HepG2 (cell line): ENCODE measurements around the gene SOX12. TPM values are rescaled to one million over a fixed set of nuclear protein-coding genes. Genes with fewer than 3 reads are reported as not detected.

Source experiments
- AKAP8 ChIP-seq: sonication (generic); formaldehyde crosslinking; IDR thresholded peaks from 2 replicates; pipeline ENCODE4 v1.5.1; 2020; ENCODE audit warnings: mild to moderate bottlenecking, missing genetic modification reagents
- CBX5 ChIP-seq: sonication (generic); formaldehyde crosslinking; IDR thresholded peaks from 2 replicates; pipeline ENCODE4 v1.4.0; 2020; ENCODE audit warnings: missing genetic modification reagents, borderline replicate concordance
- CC2D1A ChIP-seq: sonication (generic); formaldehyde crosslinking; IDR thresholded peaks from 2 replicates; pipeline ENCODE4 v1.8.1; 2023; ENCODE audit warnings: mild to moderate bottlenecking, missing genetic modification reagents
- CERS6 ChIP-seq: sonication (generic); formaldehyde crosslinking; IDR thresholded peaks from 2 replicates; pipeline ENCODE4 v1.5.0; 2020; ENCODE audit warnings: missing genetic modification reagents
- DNMT3B ChIP-seq: conservative IDR thresholded peaks from 2 replicates; pipeline ENCODE4 v1.6.1; 2016; ENCODE audit warnings: missing biosample characterization, control low read depth
- E2F5 ChIP-seq: sonication (generic); formaldehyde crosslinking; conservative IDR thresholded peaks from 2 replicates; pipeline ENCODE4 v1.4.0; 2020; ENCODE audit warnings: missing genetic modification reagents
- FOSL2 ChIP-seq: sonication (generic); formaldehyde crosslinking; IDR thresholded peaks from 2 replicates; pipeline ENCODE4 v1.4.0; 2020; ENCODE audit warnings: missing genetic modification reagents
- FOXP1 ChIP-seq, 2 experiments: fragments of 450-650 bp in 1 of 2; IDR thresholded peaks; 2 replicates each; pipeline ENCODE4 v1.6.1; 2017 to 2018; ENCODE audit warnings: antibody characterized with exemption in 1 of 2
- MAX ChIP-seq: IDR thresholded peaks from 2 replicates; pipeline ENCODE4 v1.6.1; 2012; ENCODE audit warnings: inconsistent platforms
- MEF2D ChIP-seq: sonication (generic); formaldehyde crosslinking; IDR thresholded peaks from 2 replicates; pipeline ENCODE4 v1.5.1; 2020; ENCODE audit warnings: mild to moderate bottlenecking, missing genetic modification reagents
- MIER3 ChIP-seq: IDR thresholded peaks from 2 replicates; pipeline ENCODE4 v1.6.1; 2016; ENCODE audit warnings: missing compliant biosample characterization, borderline replicate concordance
- MLLT10 ChIP-seq: sonication (generic); formaldehyde crosslinking; IDR thresholded peaks from 2 replicates; pipeline ENCODE4 v1.4.0; 2020; ENCODE audit warnings: missing genetic modification reagents
- NFAT5 ChIP-seq: sonication (generic); formaldehyde crosslinking; IDR thresholded peaks from 2 replicates; pipeline ENCODE4 v1.4.0; 2020; ENCODE audit warnings: missing genetic modification reagents
- RBFOX2 ChIP-seq: fragments of 200-400 bp; formaldehyde crosslinking; IDR thresholded peaks from 2 replicates; pipeline ENCODE4 v1.6.1; 2017; ENCODE audit warnings: low read depth, mild to moderate bottlenecking, low read length
- TAF15 ChIP-seq: fragments of 200-400 bp; formaldehyde crosslinking; IDR thresholded peaks from one replicate; pipeline ENCODE4 v1.6.1; 2018; ENCODE audit warnings: mild to moderate bottlenecking, low read depth, low read length; ENCODE audit not compliant: poor library complexity, severe bottlenecking
- TCF7 ChIP-seq: sonication (generic); IDR thresholded peaks from 2 replicates; pipeline ENCODE4 v1.6.1; 2016; ENCODE audit warnings: antibody characterized with exemption, low read depth
- THAP9 ChIP-seq: sonication (generic); formaldehyde crosslinking; IDR thresholded peaks from 2 replicates; pipeline ENCODE4; 2020; ENCODE audit warnings: missing genetic modification reagents, mild to moderate bottlenecking, borderline replicate concordance
- ZBTB20 ChIP-seq: sonication (generic); formaldehyde crosslinking; IDR thresholded peaks from 2 replicates; pipeline ENCODE4 v1.8.1; 2023; ENCODE audit warnings: missing genetic modification reagents, low read depth, mild to moderate bottlenecking, borderline replicate concordance
- polyA plus RNA-seq, 8 experiments: library from polyadenylated mRNA; depleted of rRNA in 3 of 8; stranded (reverse) in 7 of 8; unstranded in 1 of 8; fragments of >200 nt; fragmentation: Illumina TruSeq in 4 of 8; extraction: Trizol in 4 of 8; gene quantifications; 2 replicates each; pipeline versions ENCODE4 v1.2.1 to v1.2.3, GENCODE V29; 2011 to 2016; ENCODE audit warnings: low read depth in 4 of 8, missing spikeins in 1 of 8, mixed read lengths in 1 of 8; ENCODE audit not compliant: insufficient read depth in 1 of 8
- total RNA-seq, 5 experiments: library from RNA; depleted of rRNA; stranded (reverse); fragments of >200 nt; fragmentation: Illumina TruSeq; extraction: Trizol; gene quantifications; 2 replicates each; pipeline ENCODE4 v1.2.3, GENCODE V29; 2016; ENCODE audit warnings: low read depth in 1 of 5

SOX12 gene
- total and polyA plus RNA-seq, 2 of the 13 experiments (the other 11 are each of a cell fraction or from before 2014, with no cell fraction given): 10.0 to 18.7 TPM

GRCh38 chr20:362271-363254 lies 37.2 kb downstream of the SOX12 start (continued):
- TF ChIP-seq CBX5 (peak; percentile 100), E2F5 (CRISPR knock-in tag) (peak; percentile 68; the same call in 1 of the 2 replicates), MAX (peak; percentile 100), MEF2D (peak; percentile 99), TAF15 (no peak), FOXP1 (IDR thresholded peaks at IDR 0.05) (no peak; the same call in 1 of the 2 replicates), FOXP1 (CRISPR knock-in tag; IDR thresholded peaks at IDR 0.05) (peak; percentile 90), NFAT5 (CRISPR knock-in tag) (peak; percentile 67; the same call in 1 of the 2 replicates), CC2D1A (0 out of 2 replicates have a peak, but pooled peaks have one; percentile 89), AKAP8 (CRISPR knock-in tag) (peak; percentile 87; the same call in 1 of the 2 replicates), DNMT3B (CRISPR knock-in tag) (peak; percentile 99), CERS6 (0 out of 2 replicates have a peak, but pooled peaks have one; percentile 35), MLLT10 (CRISPR knock-in tag) (no peak), FOSL2 (peak; percentile 94), TCF7 (no peak), THAP9 (CRISPR knock-in tag) (peak; percentile 88), MIER3 (peak; percentile 100; the same call in 1 of the 2 replicates), ZBTB20 (peak; percentile 97; the same call in 1 of the 2 replicates), RBFOX2 (no peak)
